GM23338 (cell line): ENCODE measurements around the gene MAGOH. TPM values are rescaled to one million over a fixed set of nuclear protein-coding genes. Genes with fewer than 3 reads are reported as not detected.

Experiments used
- ATAC-seq: fragments of 200-7000 bp; cut with Tn5 transposase; 3 replicates; pipeline ENCODE4 v1.9.1; 2020
- DNase-seq: peaks from one replicate; pipeline ENCODE4 v3.0.0-alpha.2; 2015; ENCODE audit warnings: low spot score
- H2AFZ ChIP-seq: fragments of 200-600 bp; sonication (generic); 2 replicates; pipeline ENCODE4 v1.8.0; 2016; ENCODE audit warnings: antibody characterized with exemption, mild to moderate bottlenecking, moderate library complexity
- H3F3A ChIP-seq: fragments of 200-600 bp; sonication (generic); replicated peaks from 2 replicates; pipeline ENCODE4 v1.8.0; 2017; ENCODE audit warnings: antibody characterized with exemption, mixed run types, low read depth
- H3K27ac ChIP-seq: fragments of 200-600 bp; sonication (generic); 2 replicates; pipeline ENCODE4 v1.6.1; 2016; ENCODE audit warnings: low read depth
- H3K27me3 ChIP-seq: fragments of 200-600 bp; sonication (generic); 2 replicates; pipeline ENCODE4 v1.8.0; 2016; ENCODE audit warnings: mild to moderate bottlenecking, mixed run types, moderate library complexity; ENCODE audit not compliant: insufficient read depth
- H3K36me3 ChIP-seq: fragments of 200-600 bp; sonication (generic); 2 replicates; pipeline ENCODE4 v1.8.0; 2016; ENCODE audit warnings: mild to moderate bottlenecking; ENCODE audit not compliant: insufficient read depth
- H3K4me1 ChIP-seq: fragments of 200-600 bp; sonication (generic); 2 replicates; pipeline ENCODE4 v1.8.0; 2016; ENCODE audit warnings: mild to moderate bottlenecking, moderate library complexity; ENCODE audit not compliant: insufficient read depth
- H3K4me2 ChIP-seq: fragments of 200-600 bp; sonication (generic); 2 replicates; pipeline ENCODE4 v1.7.1; 2017; ENCODE audit warnings: mixed run types
- H3K4me3 ChIP-seq: fragments of 200-600 bp; sonication (generic); 2 replicates; pipeline ENCODE4 v1.6.1; 2016; ENCODE audit warnings: mixed run types
- H3K79me2 ChIP-seq: fragments of 200-600 bp; sonication (generic); replicated peaks from 2 replicates; pipeline ENCODE4 v1.8.0; 2017; ENCODE audit warnings: mild to moderate bottlenecking; ENCODE audit not compliant: insufficient read depth
- H3K9me2 ChIP-seq: fragments of 200-600 bp; sonication (generic); 2 replicates; pipeline ENCODE4 v1.8.0; 2017; ENCODE audit not compliant: insufficient read depth
- H4K20me1 ChIP-seq: fragments of 200-600 bp; sonication (generic); replicated peaks from 2 replicates; pipeline ENCODE4 v1.8.0; 2017; ENCODE audit warnings: mild to moderate bottlenecking; ENCODE audit not compliant: insufficient read depth
- H3K27ac Mint-ChIP-seq: 2 replicates; pipeline ENCODE4 v1.8.0; 2020; ENCODE audit warnings: inconsistent platforms, mild to moderate bottlenecking, moderate library complexity, mixed read lengths
- H3K27me3 Mint-ChIP-seq: 3 replicates; pipeline ENCODE4 v1.8.0; 2022; ENCODE audit warnings: low read depth, mild to moderate bottlenecking, moderate library complexity, mixed read lengths, inconsistent platforms; ENCODE audit not compliant: insufficient read depth, poor library complexity
- H3K36me3 Mint-ChIP-seq: 3 replicates; pipeline ENCODE4 v1.8.0; 2021; ENCODE audit warnings: low read depth, mild to moderate bottlenecking, inconsistent platforms, moderate library complexity, mixed read lengths
- H3K4me1 Mint-ChIP-seq: 3 replicates; pipeline ENCODE4 v1.8.0; 2020; ENCODE audit warnings: mild to moderate bottlenecking, inconsistent platforms, mixed read lengths
- H3K4me3 Mint-ChIP-seq: 3 replicates; pipeline ENCODE4 v1.8.0; 2021; ENCODE audit warnings: moderate library complexity, mild to moderate bottlenecking, inconsistent platforms, mixed read lengths
- H3K9me3 Mint-ChIP-seq: 3 replicates; pipeline ENCODE4 v1.8.0; 2020; ENCODE audit warnings: moderate library complexity, mild to moderate bottlenecking, inconsistent platforms, mixed read lengths
- CREB1 ChIP-seq: fragments of 250-450 bp; sonication (Bioruptor Pico); IDR thresholded peaks from 2 replicates; pipeline ENCODE4 v1.5.0; 2020; ENCODE audit warnings: low read depth, mild to moderate bottlenecking, moderate library complexity
- EZH2 ChIP-seq: fragments of 200-600 bp; sonication (generic); IDR thresholded peaks from one replicate; pipeline ENCODE4 v1.8.0; 2017; ENCODE audit warnings: antibody characterized with exemption, mild to moderate bottlenecking, low read depth; ENCODE audit not compliant: unreplicated experiment
- EZH2phosphoT487 ChIP-seq: fragments of 200-600 bp; sonication (generic); IDR thresholded peaks from one replicate; pipeline ENCODE4 v1.8.1; 2018; ENCODE audit warnings: antibody characterized with exemption; ENCODE audit not compliant: unreplicated experiment
- POLR2AphosphoS5 ChIP-seq: IDR thresholded peaks from 2 replicates; pipeline ENCODE4 v1.6.1; 2016; ENCODE audit warnings: antibody characterized with exemption, low read depth
- REST ChIP-seq: IDR thresholded peaks from one replicate; pipeline ENCODE4 v1.6.1; 2018; ENCODE audit warnings: antibody characterized with exemption; ENCODE audit not compliant: unreplicated experiment
- STAT1 ChIP-seq: IDR thresholded peaks from one replicate; pipeline ENCODE4 v1.6.1; 2016; ENCODE audit warnings: antibody characterized with exemption; ENCODE audit not compliant: unreplicated experiment
- polyA plus RNA-seq: library from polyadenylated mRNA; unstranded; fragments of >200 nt; fragmentation: Nextera tagmentation; extraction: Ambion mirVana; gene quantifications from 2 replicates; pipeline ENCODE4 v1.2.1, GENCODE V29; 2016
- total RNA-seq: library from RNA; depleted of rRNA; stranded (reverse); fragments of >200 nt; shearing (Covaris generic); gene quantifications from 2 replicates; pipeline ENCODE4 v1.2.3, GENCODE V29; 2014
- TF ChIP-seq, protein P1 (sequence below): IDR thresholded peaks from 2 replicates; pipeline ENCODE4 v1.6.1; 2016; ENCODE audit warnings: antibody characterized with exemption
- TF ChIP-seq, protein P2 (sequence below), 2 experiments: fragments of 200-600 bp in 1 of 2; sonication (generic) in 1 of 2; conservative IDR thresholded peaks; 2 replicates each; pipeline versions ENCODE4 v1.5.1 to v1.6.1; 2016 to 2017; ENCODE audit warnings: antibody characterized with exemption in 2 of 2, low read depth in 2 of 2, mild to moderate bottlenecking in 2 of 2, moderate library complexity in 1 of 2

Gene MAGOH
- total and polyA plus RNA-seq, 2 experiments from 2014 or later = 79.3 to 185 TPM

DNA sequence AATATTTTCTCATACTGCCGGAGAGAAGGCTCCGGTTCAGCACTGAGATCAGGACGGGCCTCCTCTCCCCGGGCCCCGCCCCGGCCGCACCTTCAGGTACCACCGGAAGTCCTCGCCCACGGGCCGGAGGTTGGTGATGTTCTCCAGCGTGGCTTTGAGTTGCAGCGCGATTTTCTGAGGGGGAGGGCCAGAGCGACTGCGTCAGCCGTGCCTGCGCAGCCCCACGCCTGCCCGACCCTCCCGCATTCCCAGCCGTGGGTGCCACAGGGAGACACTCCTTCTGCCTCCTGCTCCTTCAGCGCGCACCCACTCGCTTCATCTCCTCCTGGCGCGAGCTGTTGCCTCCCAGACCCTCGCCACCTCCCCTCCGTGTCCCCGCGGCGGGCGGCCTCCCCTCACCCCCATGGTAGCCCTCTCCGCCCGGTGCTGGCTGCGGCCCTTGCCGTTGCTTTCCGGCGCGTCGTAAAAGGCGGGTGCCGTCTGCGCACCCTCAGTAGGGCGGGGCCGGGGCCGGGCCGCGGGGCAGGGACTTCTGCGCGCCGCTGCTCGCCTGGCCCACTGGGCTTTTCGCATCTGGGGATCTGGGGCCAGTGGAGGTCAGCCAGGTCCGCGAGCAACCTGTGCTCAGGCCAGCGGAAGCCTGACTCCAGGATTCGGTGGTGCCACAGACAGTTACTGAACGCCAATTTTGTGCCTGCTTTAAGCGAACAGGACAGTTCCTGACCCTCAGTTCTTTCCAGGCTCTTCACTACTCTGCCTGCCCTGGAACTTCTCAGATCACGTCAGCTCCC lies 18.0 kb downstream of the MAGOH start, which contains the start of gene CZIB (continued):
- TF ChIP-seq, protein P1, sequence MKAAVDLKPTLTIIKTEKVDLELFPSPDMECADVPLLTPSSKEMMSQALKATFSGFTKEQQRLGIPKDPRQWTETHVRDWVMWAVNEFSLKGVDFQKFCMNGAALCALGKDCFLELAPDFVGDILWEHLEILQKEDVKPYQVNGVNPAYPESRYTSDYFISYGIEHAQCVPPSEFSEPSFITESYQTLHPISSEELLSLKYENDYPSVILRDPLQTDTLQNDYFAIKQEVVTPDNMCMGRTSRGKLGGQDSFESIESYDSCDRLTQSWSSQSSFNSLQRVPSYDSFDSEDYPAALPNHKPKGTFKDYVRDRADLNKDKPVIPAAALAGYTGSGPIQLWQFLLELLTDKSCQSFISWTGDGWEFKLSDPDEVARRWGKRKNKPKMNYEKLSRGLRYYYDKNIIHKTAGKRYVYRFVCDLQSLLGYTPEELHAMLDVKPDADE = peak; percentile 20; the same call in 1 of the 2 replicates
- TF ChIP-seq STAT1 (no peak), POLR2AphosphoS5 (peak; percentile 97), CREB1 (CRISPR knock-in tag) (peak; percentile 53; the same call in 1 of the 2 replicates), REST (no peak), EZH2 (no peak), EZH2phosphoT487 (no peak)
- TF ChIP-seq, protein P2, sequence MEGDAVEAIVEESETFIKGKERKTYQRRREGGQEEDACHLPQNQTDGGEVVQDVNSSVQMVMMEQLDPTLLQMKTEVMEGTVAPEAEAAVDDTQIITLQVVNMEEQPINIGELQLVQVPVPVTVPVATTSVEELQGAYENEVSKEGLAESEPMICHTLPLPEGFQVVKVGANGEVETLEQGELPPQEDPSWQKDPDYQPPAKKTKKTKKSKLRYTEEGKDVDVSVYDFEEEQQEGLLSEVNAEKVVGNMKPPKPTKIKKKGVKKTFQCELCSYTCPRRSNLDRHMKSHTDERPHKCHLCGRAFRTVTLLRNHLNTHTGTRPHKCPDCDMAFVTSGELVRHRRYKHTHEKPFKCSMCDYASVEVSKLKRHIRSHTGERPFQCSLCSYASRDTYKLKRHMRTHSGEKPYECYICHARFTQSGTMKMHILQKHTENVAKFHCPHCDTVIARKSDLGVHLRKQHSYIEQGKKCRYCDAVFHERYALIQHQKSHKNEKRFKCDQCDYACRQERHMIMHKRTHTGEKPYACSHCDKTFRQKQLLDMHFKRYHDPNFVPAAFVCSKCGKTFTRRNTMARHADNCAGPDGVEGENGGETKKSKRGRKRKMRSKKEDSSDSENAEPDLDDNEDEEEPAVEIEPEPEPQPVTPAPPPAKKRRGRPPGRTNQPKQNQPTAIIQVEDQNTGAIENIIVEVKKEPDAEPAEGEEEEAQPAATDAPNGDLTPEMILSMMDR (conservative IDR thresholded peaks at IDR 0.05; ENCODE audit: low read depth in 2 of 2) = no peak

- Mint-ChIP-seq H3K9me3 (no peaks in the 10 kb centered on the region; the same call in 2 of the 3 replicates), H3K36me3 (peaks cover 3% of the 10 kb centered on the region; the same call in 2 of the 3 replicates), H3K27ac (0 out of 2 replicates have a peak overlapping the region, but pooled peaks have one; percentile 45), H3K27me3 (peaks cover 3% of the 10 kb centered on the region), H3K4me3 (peak overlapping the region; percentile 93), H3K4me1 (peaks cover 15% of the 10 kb centered on the region)
- no peaks in the 10 kb centered on the region for H3K27me3 ChIP-seq
- H3K27ac ChIP-seq = 0 out of 2 replicates have a peak overlapping the region, but pooled peaks have one; percentile 67
- H3K4me1 ChIP-seq = peaks cover 7% of the 10 kb centered on the region
- H2AFZ ChIP-seq = peak overlapping the region; percentile 70; the same call in 1 of the 2 replicates
- H3F3A ChIP-seq = no peaks in the 10 kb centered on the region; the same call in 1 of the 2 replicates
- H4K20me1 ChIP-seq = no peaks in the 10 kb centered on the region
- peak overlapping the region; percentile 76 for H3K4me2 ChIP-seq
- TF ChIP-seq REST (no peak), STAT1 (no peak), CREB1 (CRISPR knock-in tag) (no peak), EZH2phosphoT487 (no peak)
- TF ChIP-seq, protein P1 = no peak
- H3K4me3 ChIP-seq = peak overlapping the region; percentile 57
- DNase-seq = no peak
- H3K9me2 ChIP-seq = no peaks in the 10 kb centered on the region
- H3K36me3 ChIP-seq = no peaks in the 10 kb centered on the region
- peaks cover 5% of the 10 kb centered on the region; the same call in 1 of the 2 replicates for H3K79me2 ChIP-seq
- peak; percentile 5; the same call in 2 of the 3 replicates for ATAC-seq
Observed at GRCh38 chr1:53219711-53220110, 18.6 kb downstream of the MAGOH start.
